Ecto neural progenitor cell (in vitro differentiated cells): ENCODE data around the gene KCTD15.

Experiments used
- DNase-seq: peaks from one replicate; pipeline ENCODE4 v3.0.0-alpha.2; 2018; ENCODE audit warnings: low spot score

The KCTD15 gene

GRCh38 chr19:33860312-33861090, 63.8 kb downstream of the KCTD15 start:
- DNase-seq, result no peak

GRCh38 chr19:33861950-33862349, 65.3 kb downstream of the KCTD15 start:
- peak; percentile 25 for DNase-seq

GRCh38 chr19:33862981-33863380, 66.3 kb downstream of the KCTD15 start:
- peak; percentile 38 for DNase-seq

GRCh38 chr19:33863436-33863835, 66.8 kb downstream of the KCTD15 start:
- peak; percentile 19 for DNase-seq

- DNase-seq, result peak; percentile 29
Measured at GRCh38 chr19:33864311-33864850, 67.7 kb downstream of the KCTD15 start.

GRCh38 chr19:33865306-33865705, 68.6 kb downstream of the KCTD15 start:
- peak; percentile 7 for DNase-seq
